NCI-H187 treated with DMSO at 0.1 percent for 48 hours (cell line): Measurements from ENCODE around the gene DBNL.
"Not testable (repeated sequence)": the region's sequence is repeated elsewhere in the genome, so short reads cannot be mapped to it uniquely, and the experiment has no call there.

Source experiments
- DNase-seq: peaks from one replicate; lab custom pipeline; 2025; lab: John Stamatoyannopoulos, UW

DBNL gene

GRCh38 chr7:44044315-44045225 is at the start of gene DBNL:
Gene DBNL (plus strand): TSS chr7:44044702. CDS start chr7:44044738, 36 bp downstream.
- no peak for DNase-seq

- not testable (repeated sequence) for DNase-seq
Measured at GRCh38 chr7:43997532-43997931, 47.0 kb upstream of the DBNL start, which contains the start of gene SPDYE1. Gene SPDYE1 (plus strand): TSS chr7:43997897. CDS start chr7:43999950, 2,053 bp downstream.

GRCh38 chr7:44012081-44012480 is 32.4 kb upstream of the DBNL start:
- not testable (repeated sequence) for DNase-seq

GRCh38 chr7:44015090-44015489 is 29.4 kb upstream of the DBNL start:
- DNase-seq, result not testable (repeated sequence)

GRCh38 chr7:44018857-44019807 is 25.4 kb upstream of the DBNL start:
- DNase-seq, result not testable (repeated sequence)

GRCh38 chr7:44019825-44020224 is 24.7 kb upstream of the DBNL start:
- not testable (repeated sequence) for DNase-seq

GRCh38 chr7:44022069-44022468 is 22.4 kb upstream of the DBNL start:
- DNase-seq, result not testable (repeated sequence)

- not testable (repeated sequence) for DNase-seq
Measured at GRCh38 chr7:44022796-44023467, 21.6 kb upstream of the DBNL start.

GRCh38 chr7:44029433-44029832 is 15.1 kb upstream of the DBNL start:
- DNase-seq, result not testable (repeated sequence)

GRCh38 chr7:44030029-44030428 is 14.5 kb upstream of the DBNL start:
- DNase-seq, result not testable (repeated sequence)

GRCh38 chr7:44031319-44031718 is 13.2 kb upstream of the DBNL start:
- not testable (repeated sequence) for DNase-seq

- not testable (repeated sequence) for DNase-seq
Measured at GRCh38 chr7:44032031-44032430, 12.5 kb upstream of the DBNL start.

GRCh38 chr7:44033971-44034844 is 10.3 kb upstream of the DBNL start:
- DNase-seq, result not testable (repeated sequence)

GRCh38 chr7:44036364-44036763 is 8.1 kb upstream of the DBNL start:
- not testable (repeated sequence) for DNase-seq

GRCh38 chr7:44037951-44038350 is 6.6 kb upstream of the DBNL start:
- not testable (repeated sequence) for DNase-seq

- not testable (repeated sequence) for DNase-seq
Measured at GRCh38 chr7:44038553-44038952, 5.9 kb upstream of the DBNL start.

- DNase-seq, result peak; percentile 85
Measured at GRCh38 chr7:44038961-44039558, 5.4 kb upstream of the DBNL start.

- not testable (repeated sequence) for DNase-seq
Measured at GRCh38 chr7:44039800-44040492, 4.6 kb upstream of the DBNL start.

- DNase-seq, result not testable (repeated sequence)
Measured at GRCh38 chr7:44040493-44040891, 4.0 kb upstream of the DBNL start.

GRCh38 chr7:44042221-44042620 is 2.3 kb upstream of the DBNL start:
- no peak for DNase-seq
